Fibroblast of mammary gland (primary cell): Measurements from ENCODE around the gene ADPRH.

Experiments used
- DNase-seq: peaks from one replicate; pipeline ENCODE4 v3.0.0-alpha.2; 2010; ENCODE audit warnings: low read depth
- H3K4me3 ChIP-seq: 2 replicates; pipeline ENCODE4 v1.5.1; 2011; ENCODE audit warnings: low read depth, mild to moderate bottlenecking, low read length, moderate library complexity; ENCODE audit not compliant: control insufficient read depth
- TF ChIP-seq, protein P1 (sequence below): conservative IDR thresholded peaks from 2 replicates; pipeline ENCODE4 v1.5.1; 2011; ENCODE audit warnings: low read depth, low read length, inconsistent platforms; ENCODE audit not compliant: control insufficient read depth, insufficient read depth

ADPRH gene

GRCh38 chr3:119585856-119586570 is 6.7 kb downstream of the ADPRH start:
- DNase-seq, result peak; percentile 19
- no peak overlapping the region for H3K4me3 ChIP-seq
- TF ChIP-seq, protein P1, sequence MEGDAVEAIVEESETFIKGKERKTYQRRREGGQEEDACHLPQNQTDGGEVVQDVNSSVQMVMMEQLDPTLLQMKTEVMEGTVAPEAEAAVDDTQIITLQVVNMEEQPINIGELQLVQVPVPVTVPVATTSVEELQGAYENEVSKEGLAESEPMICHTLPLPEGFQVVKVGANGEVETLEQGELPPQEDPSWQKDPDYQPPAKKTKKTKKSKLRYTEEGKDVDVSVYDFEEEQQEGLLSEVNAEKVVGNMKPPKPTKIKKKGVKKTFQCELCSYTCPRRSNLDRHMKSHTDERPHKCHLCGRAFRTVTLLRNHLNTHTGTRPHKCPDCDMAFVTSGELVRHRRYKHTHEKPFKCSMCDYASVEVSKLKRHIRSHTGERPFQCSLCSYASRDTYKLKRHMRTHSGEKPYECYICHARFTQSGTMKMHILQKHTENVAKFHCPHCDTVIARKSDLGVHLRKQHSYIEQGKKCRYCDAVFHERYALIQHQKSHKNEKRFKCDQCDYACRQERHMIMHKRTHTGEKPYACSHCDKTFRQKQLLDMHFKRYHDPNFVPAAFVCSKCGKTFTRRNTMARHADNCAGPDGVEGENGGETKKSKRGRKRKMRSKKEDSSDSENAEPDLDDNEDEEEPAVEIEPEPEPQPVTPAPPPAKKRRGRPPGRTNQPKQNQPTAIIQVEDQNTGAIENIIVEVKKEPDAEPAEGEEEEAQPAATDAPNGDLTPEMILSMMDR, result no peak

DNA sequence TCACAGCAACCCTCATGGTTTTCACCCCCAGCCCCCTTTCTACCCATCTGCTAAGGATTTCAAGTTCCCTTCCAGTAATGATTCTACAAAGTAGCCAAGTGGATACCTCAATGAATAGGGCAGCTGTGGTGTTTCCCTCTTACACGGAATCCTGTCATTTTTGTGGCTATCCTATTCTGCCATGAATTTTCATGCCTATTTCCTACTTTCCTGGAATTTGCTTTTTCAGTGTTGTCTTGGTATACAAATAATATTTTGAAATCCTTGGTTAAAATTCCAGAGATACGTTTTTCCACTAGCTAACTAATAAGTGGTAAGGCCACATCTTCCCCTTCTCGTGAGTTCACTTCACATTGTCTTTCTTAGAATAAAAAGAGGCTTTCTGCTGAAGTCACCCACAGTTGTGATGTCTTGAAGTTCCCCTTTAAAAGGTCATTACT is 7.5 kb downstream of the ADPRH start:
- no peak for DNase-seq
- TF ChIP-seq, protein P1, result no peak
- H3K4me3 ChIP-seq, result no peak overlapping the region

DNA sequence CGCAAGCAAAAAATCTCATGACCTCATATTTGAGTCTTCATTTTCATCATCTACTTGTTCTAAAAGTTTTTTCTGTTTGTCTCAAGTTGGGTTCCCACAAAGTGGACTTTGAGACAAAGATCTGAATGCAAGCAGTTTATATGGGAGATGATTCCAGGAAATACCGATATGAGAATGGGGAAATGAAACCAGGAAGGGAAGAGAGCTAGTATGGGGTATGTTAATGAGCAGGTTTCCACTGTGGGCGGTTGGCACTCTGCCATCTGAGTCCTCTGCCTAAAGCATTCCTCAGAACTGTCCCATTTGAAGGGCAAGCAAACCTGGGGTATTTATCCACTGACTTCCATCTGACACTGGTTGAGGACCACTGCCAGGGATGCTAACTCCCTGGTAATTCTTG is 8.8 kb downstream of the ADPRH start:
- TF ChIP-seq, protein P1, result no peak
- no peak for DNase-seq
- no peak overlapping the region for H3K4me3 ChIP-seq

- TF ChIP-seq, protein P1, result no peak
- H3K4me3 ChIP-seq, result no peak overlapping the region
- no peak for DNase-seq
These were observed 9.9 kb downstream of the ADPRH start for GRCh38 chr3:119589102-119589773.

GRCh38 chr3:119590706-119591105 is 11.4 kb downstream of the ADPRH start:
- no peak overlapping the region for H3K4me3 ChIP-seq
- no peak for DNase-seq
- TF ChIP-seq, protein P1, result no peak

DNA sequence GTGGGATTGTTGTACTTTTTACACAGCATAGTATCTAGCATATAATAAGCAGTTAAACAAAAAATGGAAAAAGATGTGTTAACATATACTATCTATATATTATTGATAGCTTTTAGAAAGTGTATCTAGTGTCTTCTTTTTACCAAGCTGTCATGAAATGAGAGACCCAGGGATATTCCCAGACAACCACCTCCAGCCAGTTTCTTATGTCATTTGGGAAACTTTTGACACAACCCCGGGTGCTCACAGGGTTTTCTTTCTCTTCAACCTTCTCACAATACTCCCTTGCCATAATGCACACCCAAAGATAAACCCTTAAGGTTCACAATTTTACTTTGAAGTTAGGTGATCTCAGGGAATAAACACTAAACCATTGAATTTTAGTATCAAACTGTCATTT is 13.6 kb downstream of the ADPRH start:
- TF ChIP-seq, protein P1, result no peak
- DNase-seq, result no peak

More for the DNA sequence above, 13.6 kb downstream of the ADPRH start:
- H3K4me3 ChIP-seq, result no peak overlapping the region
